HG03139 (cell line): ENCODE data around the gene MANF.
"Not testable (repeated sequence)": the region's sequence is repeated elsewhere in the genome, so short reads cannot be mapped to it uniquely, and the experiment has no call there.

Experiments used
- ATAC-seq: cut with Tn5 transposase; IDR thresholded peaks from one replicate; pipeline ENCODE4 v1.9.1; 2021; ENCODE audit not compliant: unreplicated experiment

MANF gene

DNA sequence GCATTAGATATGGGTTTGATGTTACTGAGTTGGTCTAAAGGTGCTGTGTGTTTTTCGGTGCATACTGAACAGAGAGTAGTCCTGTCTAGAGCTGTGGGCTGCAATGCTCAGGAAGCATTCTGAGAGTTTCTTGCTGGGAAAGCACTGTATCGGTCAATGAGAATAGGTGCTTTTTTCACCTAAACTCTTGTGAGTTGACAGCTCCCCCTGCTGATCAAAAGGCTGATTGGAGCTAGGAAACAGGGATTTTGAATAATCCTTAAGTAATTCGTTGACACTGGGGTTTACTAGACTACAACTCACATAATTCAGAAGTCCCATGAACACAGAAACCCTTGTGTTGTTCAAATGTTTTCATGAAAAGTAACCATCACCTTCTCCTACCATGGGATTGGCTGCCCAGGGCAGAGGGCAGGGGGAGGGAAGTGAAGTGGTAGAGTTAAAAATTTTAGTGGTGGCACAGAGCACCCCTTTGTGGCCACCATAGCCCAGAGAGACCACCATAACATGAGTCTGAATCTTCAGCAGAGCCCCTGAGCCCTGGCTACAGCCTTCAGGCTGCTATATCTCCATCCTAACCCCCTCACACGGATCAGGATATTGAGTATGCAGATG lies 13.0 kb upstream of the MANF start:
- ATAC-seq, result no peak

- ATAC-seq, result no peak
Observed at GRCh38 chr3:51373658-51374421, 11.3 kb upstream of the MANF start.

- ATAC-seq, result no peak
Observed at GRCh38 chr3:51374456-51374855, 10.6 kb upstream of the MANF start.

GRCh38 chr3:51375136-51375535 lies 10.0 kb upstream of the MANF start:
- no peak for ATAC-seq

DNA sequence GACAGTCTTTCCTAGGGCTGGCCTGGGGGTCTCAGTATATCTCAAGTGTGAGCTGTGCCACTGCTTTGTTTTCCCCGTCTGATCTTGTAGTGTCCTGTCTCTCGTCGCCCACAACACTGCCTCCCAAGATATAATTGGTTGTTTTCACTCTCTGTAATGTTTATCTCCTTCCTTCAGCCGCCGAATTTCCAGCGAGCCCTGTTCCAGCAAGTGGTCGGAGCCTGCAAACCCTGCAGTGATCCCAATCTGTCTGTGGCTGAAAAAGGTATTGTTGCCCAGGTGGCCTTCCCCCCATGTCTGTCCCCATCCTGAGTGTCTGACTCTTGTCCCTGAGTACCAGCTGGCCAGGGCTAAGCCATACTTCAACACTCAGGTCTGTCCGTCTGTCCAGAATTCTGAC lies 9.5 kb upstream of the MANF start:
- no peak for ATAC-seq

GRCh38 chr3:51378065-51378464 lies 7.0 kb upstream of the MANF start:
- ATAC-seq, result no peak

- ATAC-seq, result no peak
Observed at GRCh38 chr3:51378726-51379125, 6.4 kb upstream of the MANF start.

DNA sequence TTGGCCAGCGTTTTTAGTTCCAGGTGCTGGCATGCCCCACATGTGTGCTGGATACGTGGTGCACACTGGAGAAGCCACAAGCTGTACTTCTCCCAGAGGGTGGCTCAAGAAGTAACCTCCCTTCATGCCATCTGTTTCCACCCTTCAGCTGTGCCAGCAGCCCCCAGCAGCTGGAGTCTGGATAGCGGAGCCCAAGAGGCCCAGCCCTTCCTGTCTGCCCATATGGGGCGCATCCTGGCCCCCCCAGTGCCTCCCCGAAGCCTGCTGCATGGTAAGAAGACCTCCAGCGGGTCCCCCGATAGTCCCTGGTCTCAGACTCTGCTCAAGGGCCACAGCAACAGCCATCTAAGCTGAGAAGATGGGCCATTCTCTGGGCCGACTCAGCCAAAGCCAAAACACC lies 5.8 kb upstream of the MANF start:
- ATAC-seq, result no peak

GRCh38 chr3:51379746-51380455 lies 5.2 kb upstream of the MANF start:
- ATAC-seq, result no peak

- no peak for ATAC-seq
Observed at GRCh38 chr3:51380601-51381332, 4.3 kb upstream of the MANF start.

DNA sequence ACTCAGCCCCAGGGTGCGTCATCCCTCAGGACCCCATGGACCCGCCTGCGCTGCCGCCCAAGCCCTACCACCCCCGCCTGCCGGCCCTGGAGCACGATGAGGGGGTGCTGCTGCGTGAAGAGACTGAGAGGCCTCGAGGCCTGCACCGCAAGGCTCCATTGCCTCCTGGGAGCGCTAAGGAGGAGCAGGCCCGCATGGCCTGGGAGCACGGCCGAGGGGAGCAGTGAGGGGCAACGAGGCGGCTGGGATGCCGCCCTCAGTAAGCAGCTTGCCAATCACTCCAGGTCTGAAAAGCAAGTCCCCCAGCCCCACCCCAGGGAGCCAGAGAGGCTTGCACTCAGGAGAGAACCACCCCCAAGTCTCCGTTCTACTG lies 3.8 kb upstream of the MANF start:
- ATAC-seq, result no peak

- no peak for ATAC-seq
Observed at GRCh38 chr3:51382076-51382745, 2.9 kb upstream of the MANF start.

- no peak for ATAC-seq
Observed at GRCh38 chr3:51382947-51383578, 2.0 kb upstream of the MANF start.

GRCh38 chr3:51384055-51384725 lies 901 bp upstream of the MANF start:
- peak; percentile 7 for ATAC-seq

GRCh38 chr3:51385621-51386091 lies 565 bp downstream of the MANF start:
- ATAC-seq, result no peak

DNA sequence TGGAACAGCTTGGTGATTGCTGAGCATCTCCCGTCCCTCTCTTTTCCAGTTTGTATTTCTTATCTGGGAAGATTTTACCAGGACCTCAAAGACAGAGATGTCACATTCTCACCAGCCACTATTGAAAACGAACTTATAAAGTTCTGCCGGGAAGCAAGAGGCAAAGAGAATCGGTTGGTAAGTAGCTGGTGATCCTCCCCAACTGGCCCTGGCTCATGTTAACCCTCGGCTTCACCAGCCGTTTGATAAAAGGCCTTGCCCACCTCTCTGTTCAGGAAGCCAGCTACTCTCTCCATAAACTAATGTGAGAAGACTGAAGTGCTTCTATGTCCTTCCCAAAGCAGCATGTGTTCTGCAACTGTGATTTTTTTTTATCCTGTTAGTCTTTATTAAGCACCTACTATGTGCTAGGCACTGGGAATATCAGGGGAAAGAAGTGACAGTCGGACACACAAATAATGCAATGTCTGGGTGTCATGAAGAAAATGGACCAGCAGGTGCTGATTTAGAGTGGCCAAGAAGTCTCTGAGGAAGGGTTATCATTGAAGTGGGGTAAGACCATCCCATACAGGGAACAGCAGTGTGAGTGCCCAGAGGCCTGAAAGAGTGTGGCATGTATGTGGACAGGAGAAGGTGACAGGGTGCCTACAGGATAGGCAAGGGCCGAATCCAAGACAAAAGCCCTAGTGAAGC lies 1.2 kb downstream of the MANF start:
- no peak for ATAC-seq

DNA sequence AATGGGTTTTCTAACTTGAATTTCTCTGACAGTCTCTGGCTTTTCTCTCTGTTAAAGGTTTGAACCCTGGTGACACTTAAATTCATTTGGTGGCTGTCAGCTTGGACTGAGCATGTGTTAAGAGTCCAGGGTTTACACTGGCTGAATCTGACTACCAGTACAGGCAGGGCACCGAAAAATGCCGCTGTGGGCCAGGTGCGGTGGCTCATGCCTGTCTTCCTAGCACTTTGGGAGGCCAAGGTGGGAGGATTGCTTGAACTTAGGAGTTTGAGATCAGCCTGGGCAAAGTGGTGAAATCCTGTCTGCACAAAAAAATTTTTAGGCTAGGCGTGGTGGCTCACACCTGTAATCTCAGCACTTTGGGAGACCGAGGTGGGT lies 1.8 kb downstream of the MANF start:
- ATAC-seq, result no peak

DNA sequence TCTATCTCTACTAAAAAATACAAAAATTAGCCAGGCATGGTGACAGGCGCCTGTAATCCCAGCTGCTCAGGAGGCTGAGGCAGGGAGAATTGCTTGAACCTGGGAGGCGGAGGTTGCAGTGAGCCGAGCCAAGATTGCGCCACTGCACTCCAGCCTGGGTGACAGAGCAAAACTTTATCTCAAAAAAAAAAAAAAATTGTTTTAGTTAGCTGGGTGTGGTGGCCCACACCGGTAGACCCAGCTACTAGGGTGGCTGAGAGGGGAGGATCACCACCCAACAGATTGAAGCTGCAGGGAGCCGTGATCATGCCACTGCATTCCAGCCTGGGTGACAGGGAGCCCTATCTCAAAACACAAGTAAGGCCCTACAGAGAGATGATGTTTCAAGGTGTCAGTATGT lies 2.2 kb downstream of the MANF start:
- not testable (repeated sequence) for ATAC-seq

DNA sequence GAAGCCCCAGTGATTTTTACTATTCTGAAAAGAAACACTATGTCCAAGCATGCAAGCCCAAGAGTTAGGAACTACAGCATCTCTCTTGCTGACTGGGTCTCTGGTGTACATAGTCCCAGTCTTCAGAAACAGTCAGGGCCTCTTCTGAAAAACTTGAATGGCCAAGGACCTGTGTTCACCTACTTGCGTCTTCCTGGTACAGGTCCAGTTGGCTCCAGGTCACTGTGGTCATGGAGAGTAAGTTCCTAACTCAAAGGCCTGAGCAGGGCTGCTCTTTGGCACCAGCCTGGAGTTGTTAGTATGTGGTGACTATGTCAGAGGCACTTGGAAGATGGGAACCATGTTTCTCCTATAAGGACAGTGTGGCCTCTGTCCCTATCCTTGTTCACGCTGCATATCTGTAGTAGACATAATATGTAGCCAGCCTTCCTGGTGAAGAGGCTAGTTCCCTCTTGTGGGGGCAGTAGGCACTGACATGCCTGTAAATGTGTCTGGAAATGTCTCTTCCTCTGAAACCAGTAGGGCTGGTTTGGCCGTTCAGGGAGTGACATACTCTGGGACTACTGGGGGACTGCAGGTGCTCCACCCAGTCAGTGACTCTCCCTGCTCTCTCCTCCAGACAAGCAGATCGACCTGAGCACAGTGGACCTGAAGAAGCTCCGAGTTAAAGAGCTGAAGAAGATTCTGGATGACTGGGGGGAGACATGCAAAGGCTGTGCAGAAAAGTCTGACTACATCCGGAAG lies 3.4 kb downstream of the MANF start:
- ATAC-seq, result no peak
